HG03280 (cell line): ENCODE measurements around the gene OLFM2.

Experiments
- ATAC-seq: cut with Tn5 transposase; IDR thresholded peaks from one replicate; pipeline ENCODE4 v1.9.1; 2021; ENCODE audit warnings: mild to moderate bottlenecking, moderate library complexity; ENCODE audit not compliant: unreplicated experiment

OLFM2 gene

GRCh38 chr19:9910625-9911024, 25.7 kb downstream of the OLFM2 start:
- no peak for ATAC-seq

- ATAC-seq = no peak
These were observed 27.1 kb downstream of the OLFM2 start for GRCh38 chr19:9909251-9909650.

- no peak for ATAC-seq
These were observed 29.7 kb downstream of the OLFM2 start for GRCh38 chr19:9906475-9907087.

GRCh38 chr19:9903336-9903735, 33.0 kb downstream of the OLFM2 start:
- no peak for ATAC-seq

- no peak for ATAC-seq
These were observed 34.7 kb downstream of the OLFM2 start for GRCh38 chr19:9901642-9902041.

- no peak for ATAC-seq
These were observed 35.3 kb downstream of the OLFM2 start for GRCh38 chr19:9901020-9901419.

GRCh38 chr19:9891609-9892373, 44.5 kb downstream of the OLFM2 start:
- no peak for ATAC-seq

GRCh38 chr19:9885077-9885552, 51.2 kb downstream of the OLFM2 start:
- no peak for ATAC-seq

GRCh38 chr19:9883764-9884163, 52.6 kb downstream of the OLFM2 start:
- ATAC-seq = no peak

- no peak for ATAC-seq
These were observed 53.0 kb downstream of the OLFM2 start for GRCh38 chr19:9883231-9883758.

GRCh38 chr19:9881720-9882119, 54.6 kb downstream of the OLFM2 start:
- ATAC-seq = no peak

- ATAC-seq = no peak
These were observed 57.7 kb downstream of the OLFM2 start for GRCh38 chr19:9878511-9879196.

- ATAC-seq = no peak
These were observed 58.4 kb downstream of the OLFM2 start for GRCh38 chr19:9877780-9878510.

GRCh38 chr19:9875796-9876195, 60.5 kb downstream of the OLFM2 start:
- no peak for ATAC-seq

GRCh38 chr19:9875031-9875627, 61.2 kb downstream of the OLFM2 start:
- no peak for ATAC-seq

- no peak for ATAC-seq
These were observed 63.6 kb downstream of the OLFM2 start for GRCh38 chr19:9872618-9873242.

GRCh38 chr19:9871626-9872338, 64.5 kb downstream of the OLFM2 start:
- ATAC-seq = no peak

GRCh38 chr19:9868983-9869617, 67.2 kb downstream of the OLFM2 start:
- ATAC-seq = no peak
